K562 (cell line): ENCODE measurements around the gene SMAP2. TPM values are rescaled to one million over a fixed set of nuclear protein-coding genes. Genes with fewer than 3 reads are reported as not detected.

Experiments
- ATAC-seq: fragments of 200-7000 bp; cut with Tn5 transposase; 3 replicates; pipeline ENCODE4 v1.9.1; 2020; ENCODE audit warnings: moderate library complexity
- BruUV-seq: library from RNA; stranded (reverse); fragments of 400-500 nt; replicated peaks from 2 replicates; lab custom pipeline; 2021; lab: Mats Ljungman, UMichigan
- CTCF ChIA-PET: fragments of 300-600 bp; formaldehyde crosslinking; extraction: SDS; loops from one replicate; lab custom pipeline; 2021; ENCODE audit warnings: low intra/inter-chr PET ratio; lab: Yijun Ruan, JAX
- POLR2A ChIA-PET: fragments of 300-600, 350-650 bp; sonication (Branson Sonifier 250); formaldehyde crosslinking; extraction: SDS; loops from one replicate; lab custom pipeline; 2021; ENCODE audit warnings: antibody characterized with exemption, inconsistent platforms; lab: Yijun Ruan, JAX
- DNase-seq, 4 experiments: peaks; one replicate each; pipeline versions ENCODE4 v3.0.0 to v3.0.0-alpha.2; 2011 to 2018; ENCODE audit warnings: low spot score in 3 of 4, mixed read lengths in 3 of 4; ENCODE audit errors: extremely low read depth in 1 of 4
- FAIRE-seq: peaks from 2 replicates; lab custom pipeline; 2011; peaks lifted over from hg19 to GRCh38; lab: Jason Lieb, UNC
- H2AFZ ChIP-seq: 2 replicates; pipeline ENCODE4 v1.6.0; 2011; ENCODE audit warnings: low read depth, low read length, control low read depth, inconsistent platforms
- H3K27ac ChIP-seq: fragments of 200-600 bp; 3 replicates; pipeline ENCODE4 v1.8.0; 2011; ENCODE audit warnings: low read depth, mild to moderate bottlenecking, control low read depth, inconsistent platforms, low read length, moderate library complexity, mixed read lengths; ENCODE audit errors: extremely low read depth
- H3K27me3 ChIP-seq, 2 experiments: fragments of 300-600 bp in 1 of 2; 2 replicates in 1 of 2; 3 replicates in 1 of 2; pipeline versions ENCODE4 v1.6.0 to v1.8.0; 2011; ENCODE audit warnings: inconsistent platforms in 2 of 2, low read length in 2 of 2, mild to moderate bottlenecking in 1 of 2, mixed read lengths in 1 of 2, moderate library complexity in 1 of 2; ENCODE audit not compliant: control insufficient read depth in 2 of 2, insufficient read depth in 2 of 2
- H3K36me3 ChIP-seq: fragments of 300-600 bp; 3 replicates; pipeline ENCODE4 v1.8.0; 2011; ENCODE audit warnings: mild to moderate bottlenecking, low read length, inconsistent platforms; ENCODE audit not compliant: control insufficient read depth, insufficient read depth
- H3K4me1 ChIP-seq, 2 experiments: fragments of 200-600 bp in 1 of 2; replicated peaks in 1 of 2; 2 replicates in 1 of 2; 3 replicates in 1 of 2; pipeline versions ENCODE4 v1.5.1 to v1.8.0; 2011; ENCODE audit warnings: inconsistent platforms in 2 of 2, low read length in 2 of 2, mild to moderate bottlenecking in 1 of 2, mixed read lengths in 1 of 2, moderate library complexity in 1 of 2; ENCODE audit not compliant: control insufficient read depth in 2 of 2, insufficient read depth in 2 of 2
- H3K4me2 ChIP-seq: 2 replicates; pipeline ENCODE4 v1.6.1; 2011; ENCODE audit warnings: low read length, control low read depth, inconsistent platforms, mixed read lengths; ENCODE audit not compliant: insufficient read depth
- H3K4me3 ChIP-seq: fragments of 200-600 bp; sonication (generic), shearing (Covaris generic); 2 replicates; pipeline ENCODE4 v1.5.1; 2016; ENCODE audit warnings: control low read depth, inconsistent platforms
- H3K79me2 ChIP-seq: fragments of 200-600 bp; 3 replicates; pipeline ENCODE4 v1.8.0; 2011; ENCODE audit warnings: low read length, inconsistent platforms; ENCODE audit not compliant: control insufficient read depth, insufficient read depth
- H3K9ac ChIP-seq, 2 experiments: 2 replicates each; pipeline versions ENCODE4 v1.6.0 to v1.6.1; 2011; ENCODE audit warnings: low read depth in 2 of 2, low read length in 2 of 2, control low read depth in 1 of 2, inconsistent platforms in 1 of 2, mild to moderate bottlenecking in 1 of 2, mixed read lengths in 1 of 2; ENCODE audit not compliant: insufficient read depth in 1 of 2
- H3K9me1 ChIP-seq: one replicate; pipeline ENCODE4 v1.6.0; 2011; ENCODE audit warnings: inconsistent platforms, mild to moderate bottlenecking, low read length, moderate library complexity; ENCODE audit not compliant: control insufficient read depth, insufficient read depth
- H3K9me3 ChIP-seq: replicated peaks from 2 replicates; pipeline ENCODE4 v1.5.1; 2011; ENCODE audit warnings: low read depth, low read length, inconsistent platforms; ENCODE audit not compliant: control insufficient read depth, insufficient read depth
- H4K20me1 ChIP-seq: replicated peaks from 2 replicates; pipeline ENCODE4 v1.6.1; 2011; ENCODE audit warnings: low read length, inconsistent platforms, mixed read lengths; ENCODE audit not compliant: control insufficient read depth, insufficient read depth
- JUN ChIP-seq, 2 experiments: sonication (generic) in 1 of 2; formaldehyde crosslinking in 1 of 2; IDR thresholded peaks; 2 replicates each; pipeline versions ENCODE4 v1.6.1 to v1.8.0; 2012 to 2022; ENCODE audit warnings: borderline replicate concordance in 2 of 2, mild to moderate bottlenecking in 2 of 2, improper control_type of control experiment in 1 of 2, low read depth in 1 of 2, low read length in 1 of 2, missing genetic modification reagents in 1 of 2
- OTX1 ChIP-seq: fragments of 450-650 bp; formaldehyde crosslinking; IDR thresholded peaks from 2 replicates; pipeline ENCODE4 v1.4.0; 2022; ENCODE audit warnings: mild to moderate bottlenecking
- SMARCE1 ChIP-seq: fragments of 450-650 bp; IDR thresholded peaks from 2 replicates; pipeline ENCODE4 v1.7.1; 2016; ENCODE audit warnings: mild to moderate bottlenecking
- ZBTB49 ChIP-seq: sonication (generic); formaldehyde crosslinking; IDR thresholded peaks from 2 replicates; pipeline ENCODE4 v1.8.0; 2022; ENCODE audit warnings: missing genetic modification reagents, mild to moderate bottlenecking, borderline replicate concordance
- ZNF274 ChIP-seq: IDR thresholded peaks from 2 replicates; pipeline ENCODE4 v1.6.1; 2011; ENCODE audit warnings: low read depth, mild to moderate bottlenecking, low read length, moderate library complexity, borderline replicate concordance
- ZNF589 ChIP-seq: fragments of 200-800 bp; sonication (Bioruptor generic); IDR thresholded peaks from 2 replicates; pipeline ENCODE4 v1.6.1; 2016; ENCODE audit warnings: low read depth, missing genetic modification characterization, missing compliant biosample characterization
- WGBS: fragments of 100-300 bp; shearing (Covaris generic); methylation state at CpG from one replicate; pipeline ENCODE4 v1.1.6; 2016; ENCODE audit warnings: low coverage, mixed read lengths; ENCODE audit not compliant: insufficient coverage; ENCODE audit errors: missing lambda C conversion rate; 5-methylcytosine and 5-hydroxymethylcytosine counted together
- in situ Hi-C: fragments of 300-500 bp; cut with MboI; formaldehyde crosslinking; loops from 4 replicates; pipeline ENCODE4 v1.15.0; 2018; ENCODE audit warnings: inconsistent platforms, mixed read lengths
- intact Hi-C: fragments of 100-400 bp; cut with micrococcal nuclease; formaldehyde crosslinking; loops from 2 replicates; pipeline ENCODE4 v1.14.2; 2022
- polyA plus RNA-seq, 8 experiments: library from polyadenylated mRNA; depleted of rRNA in 4 of 8; stranded (reverse) in 5 of 8; unstranded in 3 of 8; fragments of >200 nt; fragmentation: Nextera tagmentation in 2 of 8; fragmentation: Illumina TruSeq in 1 of 8; extraction: Ambion mirVana in 2 of 8; extraction: Trizol in 1 of 8; gene quantifications; 2 replicates each; pipeline versions ENCODE4 v1.2.1 to v1.2.3, GENCODE V29; 2011 to 2014; ENCODE audit warnings: inconsistent platforms in 1 of 8, missing spikeins in 1 of 8
- total RNA-seq, 7 experiments: library from RNA; depleted of rRNA in 6 of 7; stranded (reverse); fragments of >200 nt in 6 of 7; fragmentation: Illumina TruSeq in 2 of 7; extraction: Trizol in 2 of 7; gene quantifications; 2 replicates each; pipeline versions ENCODE4 v1.2.1 to v1.2.3, GENCODE V29; 2011 to 2021; ENCODE audit warnings: low replicate concordance in 1 of 7

Gene SMAP2
- total and polyA plus RNA-seq, 9 of the 15 experiments (the other 6 are each of a cell fraction or from before 2014, with no cell fraction given) = 38.7 to 212 (median 94.1) TPM

GRCh38 chr1:40399984-40400704 lies 26.6 kb downstream of the SMAP2 start (continued):
- TF ChIP-seq ZNF274 (no peak), OTX1 (no peak), ZBTB49 (CRISPR knock-in tag) (no peak), SMARCE1 (peak; percentile 97)
- TF ChIP-seq, all 486 proteins: peak for 97

GRCh38 chr1:40401473-40402201 lies 28.1 kb downstream of the SMAP2 start:
- BruUV-seq = no TSS peak
- Histone ChIP-seq H2AFZ (no peak overlapping the region), H3K4me3 (no peak overlapping the region), H3K27me3 (no peaks in the 10 kb centered on the region), H4K20me1 (no peaks in the 10 kb centered on the region), H3K79me2 (peaks cover 100% of the 10 kb centered on the region), H3K9me3 (no peaks in the 10 kb centered on the region), H3K36me3 (peaks cover 33% of the 10 kb centered on the region), H3K9me1 (no peaks in the 10 kb centered on the region), H3K27ac (no peak overlapping the region), H3K9ac (no peak overlapping the region), H3K4me1 (peaks cover 15 to 35% of the 10 kb centered on the region in 2 experiments), H3K4me2 (no peak overlapping the region)
- ChIA-PET CTCF (interaction anchor here (5.1 kb wide), 1 partner anchor 258 kb away, joined by 43 read pairs; no protein-coding TSS in a partner anchor), POLR2A (interaction anchor here (0.6 to 5.2 kb wide), 4 partner anchors 18 to 568 kb away, joined by 3 to 61 read pairs (median 4); no protein-coding TSS in a partner anchor)
- intact Hi-C loops (loop anchor here (2.0 to 5.0 kb wide), 3 partner anchors 17 to 319 kb away; partner anchors contain the start of gene COL9A2), in situ Hi-C loops (loop anchor here (5.0 kb wide), 1 partner anchor 64 kb away; no protein-coding TSS in a partner anchor)
- TF ChIP-seq JUN (IDR thresholded peaks at IDR 0.05; ENCODE audit: borderline replicate concordance, low read depth, low read length) (no peak), JUN (CRISPR knock-in tag; IDR thresholded peaks at IDR 0.05; ENCODE audit: borderline replicate concordance) (no peak), ZNF589 (CRISPR knock-in tag) (0 out of 2 replicates have a peak, but pooled peaks have one; percentile 36)
- FAIRE-seq (no peak), ATAC-seq (no peak), DNase-seq (no peak)
- 84% methylated on average over 7 of the region's 7 CpGs for WGBS
